CD4-positive, alpha-beta T cell (primary cell): Measurements from ENCODE around the gene PHEX. TPM values are rescaled to one million over a fixed set of nuclear protein-coding genes. Genes with fewer than 3 reads are reported as not detected.
"Not testable (repeated sequence)": the region's sequence is repeated elsewhere in the genome, so short reads cannot be mapped to it uniquely, and the experiment has no call there.

Experiments used
- ATAC-seq: fragments of 200-7000 bp; cut with Tn5 transposase; one replicate; pipeline ENCODE4 v1.10.0; 2022; ENCODE audit warnings: mild to moderate bottlenecking; ENCODE audit not compliant: poor library complexity
- CTCF ChIA-PET: fragments of 350-600 bp; sonication (Branson Sonifier 250); formaldehyde crosslinking; loops from one replicate; lab custom pipeline; 2021; ENCODE audit warnings: antibody characterized with exemption, inconsistent platforms; lab: Charles Lee
- POLR2A ChIA-PET: fragments of 350-600 bp; sonication (Branson Sonifier 250); formaldehyde crosslinking; loops from one replicate; lab custom pipeline; 2021; ENCODE audit warnings: antibody characterized with exemption, inconsistent platforms; lab: Charles Lee
- DNase-seq, 14 experiments: peaks; one replicate each; pipeline ENCODE4 v3.0.0-alpha.2; 2013 to 2020; ENCODE audit warnings: mixed read lengths in 2 of 14
- H3K27ac ChIP-seq, 2 donors: one replicate each; pipeline versions ENCODE4 v1.5.1 to v1.7.0; 2013; ENCODE audit warnings: low read length in 2 of 2, low read depth in 1 of 2, mild to moderate bottlenecking in 1 of 2
- H3K27me3 ChIP-seq, 2 experiments: 1 replicate in 1 of 2; 2 replicates in 1 of 2; pipeline versions ENCODE4 v1.6.1 to v1.7.0; 2013; ENCODE audit warnings: low read length in 2 of 2, control low read depth in 1 of 2, mild to moderate bottlenecking in 1 of 2, moderate library complexity in 1 of 2; ENCODE audit not compliant: insufficient read depth in 2 of 2, control insufficient read depth in 1 of 2
- H3K36me3 ChIP-seq: one replicate; pipeline ENCODE4 v1.6.1; 2013; ENCODE audit warnings: low read length, control low read depth; ENCODE audit not compliant: insufficient read depth
- H3K4me1 ChIP-seq: one replicate; pipeline ENCODE4 v1.6.1; 2013; ENCODE audit warnings: low read length, control low read depth; ENCODE audit not compliant: insufficient read depth
- H3K4me3 ChIP-seq: one replicate; pipeline ENCODE4 v1.5.1; 2013; ENCODE audit warnings: mild to moderate bottlenecking, low read length, moderate library complexity
- H3K9me3 ChIP-seq, 2 experiments: 1 replicate in 1 of 2; 2 replicates in 1 of 2; pipeline versions ENCODE4 v1.6.1 to v1.7.0; 2013; ENCODE audit warnings: low read length in 2 of 2, mild to moderate bottlenecking in 2 of 2, control low read depth in 1 of 2, moderate library complexity in 1 of 2; ENCODE audit not compliant: control insufficient read depth in 1 of 2, insufficient read depth in 1 of 2
- H3K27ac Mint-ChIP-seq: one replicate; pipeline ENCODE4 v1.8.0; 2020; ENCODE audit warnings: mixed read lengths
- H3K27me3 Mint-ChIP-seq: one replicate; pipeline ENCODE4 v1.8.0; 2021; ENCODE audit warnings: mixed read lengths
- H3K36me3 Mint-ChIP-seq: one replicate; pipeline ENCODE4 v1.8.0; 2021; ENCODE audit warnings: low read depth, mixed read lengths
- H3K4me1 Mint-ChIP-seq: one replicate; pipeline ENCODE4 v1.8.0; 2021; ENCODE audit warnings: low read depth, mixed read lengths
- H3K4me3 Mint-ChIP-seq: one replicate; pipeline ENCODE4 v1.8.0; 2020; ENCODE audit warnings: mild to moderate bottlenecking, mixed read lengths
- H3K9me3 Mint-ChIP-seq: one replicate; pipeline ENCODE4 v1.8.0; 2020; ENCODE audit warnings: mixed read lengths
- intact Hi-C, 2 experiments: fragments of 100-400 bp; cut with DNase I in 1 of 2; cut with micrococcal nuclease in 1 of 2; formaldehyde crosslinking; loops; one replicate each; pipeline versions ENCODE4 v1.15.1 to v1.9.0; 2023 to 2025; cut with DNase I, micrococcal nuclease
- total RNA-seq, 174 experiments: library from RNA in 2 of 174; stranded (reverse) in 2 of 174; gene quantifications; one replicate each; pipeline ENCODE4 v1.2.3 and lab custom pipeline; 2021 to 2026
- TF ChIP-seq, protein P1 (sequence below): fragments of 200-600 bp; IDR thresholded peaks from one replicate; pipeline ENCODE4 v1.8.0; 2022; ENCODE audit warnings: antibody characterized with exemption, mild to moderate bottlenecking

Gene PHEX
- total RNA-seq, 2 experiments from 2014 or later, result 0.08 to 0.14 TPM

DNA sequence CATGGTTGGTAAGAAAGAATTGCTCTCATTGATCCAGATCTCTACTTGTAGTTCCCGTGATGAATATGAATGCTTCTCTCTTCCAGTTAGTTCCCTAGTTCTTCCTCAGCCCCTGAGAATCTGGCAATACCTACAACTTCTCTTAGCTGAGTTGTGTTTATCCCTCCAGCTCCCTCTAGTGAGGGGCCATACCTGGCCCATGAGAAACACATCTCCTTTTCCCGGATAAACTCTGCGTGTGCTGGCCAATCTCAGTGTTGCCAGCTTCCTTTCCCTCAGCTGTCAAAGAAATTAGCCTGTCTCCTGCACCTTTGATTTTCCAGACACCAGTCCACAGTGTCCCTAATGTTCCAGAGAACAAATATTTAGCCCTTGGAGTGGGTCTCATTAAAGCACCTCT lies 246.2 kb downstream of the PHEX start:
- Mint-ChIP-seq H3K9me3 (no peaks in the 10 kb centered on the region), H3K27me3 (no peaks in the 10 kb centered on the region), H3K4me1 (no peaks in the 10 kb centered on the region), H3K36me3 (no peaks in the 10 kb centered on the region), H3K4me3 (no peak overlapping the region), H3K27ac (no peak overlapping the region)
- no peaks in the 10 kb centered on the region for H3K9me3 ChIP-seq
- H3K27me3 ChIP-seq, result no peaks in the 10 kb centered on the region
- H3K27ac ChIP-seq, result no peak overlapping the region
- no peaks in the 10 kb centered on the region for H3K4me1 ChIP-seq
- H3K4me3 ChIP-seq, result no peak overlapping the region
- POLR2A ChIA-PET, result no interaction called here
- no peaks in the 10 kb centered on the region for H3K36me3 ChIP-seq
- TF ChIP-seq, protein P1, sequence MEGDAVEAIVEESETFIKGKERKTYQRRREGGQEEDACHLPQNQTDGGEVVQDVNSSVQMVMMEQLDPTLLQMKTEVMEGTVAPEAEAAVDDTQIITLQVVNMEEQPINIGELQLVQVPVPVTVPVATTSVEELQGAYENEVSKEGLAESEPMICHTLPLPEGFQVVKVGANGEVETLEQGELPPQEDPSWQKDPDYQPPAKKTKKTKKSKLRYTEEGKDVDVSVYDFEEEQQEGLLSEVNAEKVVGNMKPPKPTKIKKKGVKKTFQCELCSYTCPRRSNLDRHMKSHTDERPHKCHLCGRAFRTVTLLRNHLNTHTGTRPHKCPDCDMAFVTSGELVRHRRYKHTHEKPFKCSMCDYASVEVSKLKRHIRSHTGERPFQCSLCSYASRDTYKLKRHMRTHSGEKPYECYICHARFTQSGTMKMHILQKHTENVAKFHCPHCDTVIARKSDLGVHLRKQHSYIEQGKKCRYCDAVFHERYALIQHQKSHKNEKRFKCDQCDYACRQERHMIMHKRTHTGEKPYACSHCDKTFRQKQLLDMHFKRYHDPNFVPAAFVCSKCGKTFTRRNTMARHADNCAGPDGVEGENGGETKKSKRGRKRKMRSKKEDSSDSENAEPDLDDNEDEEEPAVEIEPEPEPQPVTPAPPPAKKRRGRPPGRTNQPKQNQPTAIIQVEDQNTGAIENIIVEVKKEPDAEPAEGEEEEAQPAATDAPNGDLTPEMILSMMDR, result no peak
- intact Hi-C loops, result no loop called here
- DNase-seq (no peak), ATAC-seq (no peak)
- CTCF ChIA-PET, result no interaction called here

- ATAC-seq, H3K4me3 ChIP-seq, H3K4me1 ChIP-seq, H3K9me3 ChIP-seq, H3K36me3 ChIP-seq, H3K27ac Mint-ChIP-seq, H3K27ac ChIP-seq, H3K27me3 Mint-ChIP-seq, H3K4me1 Mint-ChIP-seq, H3K4me3 Mint-ChIP-seq, POLR2A ChIA-PET, H3K36me3 Mint-ChIP-seq, H3K9me3 Mint-ChIP-seq, CTCF ChIA-PET, DNase-seq, intact Hi-C loops, H3K27me3 ChIP-seq: not testable (repeated sequence)
Observed at GRCh38 chrX:22289209-22289608, 257.1 kb downstream of the PHEX start.

DNA sequence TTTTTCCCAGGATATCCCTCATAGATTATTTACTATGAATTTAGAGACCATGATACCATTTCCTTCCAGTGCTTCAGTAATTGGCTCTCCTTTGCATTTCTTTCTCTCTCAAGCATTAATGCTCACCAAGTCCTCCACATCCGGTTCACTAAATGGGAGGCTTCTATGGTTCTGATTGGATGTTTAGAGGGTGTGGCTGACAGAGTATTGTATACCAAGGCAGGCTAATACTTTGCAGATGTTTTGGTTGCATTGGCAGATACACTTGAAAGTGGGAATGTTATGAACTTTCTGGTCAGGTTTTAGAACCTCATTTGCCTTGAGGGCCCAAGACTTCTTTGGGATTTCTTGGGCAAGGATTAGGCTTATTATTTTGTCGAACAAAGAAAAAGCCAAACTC lies 264.7 kb downstream of the PHEX start:
- no peak overlapping the region for H3K4me3 Mint-ChIP-seq
- no peaks in the 10 kb centered on the region for H3K9me3 ChIP-seq
- H3K27ac ChIP-seq, result no peak overlapping the region
- intact Hi-C loops, result no loop called here
- no peaks in the 10 kb centered on the region for H3K27me3 Mint-ChIP-seq
- no peaks in the 10 kb centered on the region for H3K36me3 Mint-ChIP-seq
- H3K4me1 ChIP-seq, result no peaks in the 10 kb centered on the region
- no peaks in the 10 kb centered on the region for H3K27me3 ChIP-seq
- ATAC-seq (no peak), DNase-seq (no peak)
- H3K9me3 Mint-ChIP-seq, result no peaks in the 10 kb centered on the region
- no peaks in the 10 kb centered on the region for H3K36me3 ChIP-seq
- POLR2A ChIA-PET, result no interaction called here
- TF ChIP-seq, protein P1, result no peak
- H3K4me3 ChIP-seq, result no peak overlapping the region
- CTCF ChIA-PET, result no interaction called here
- no peaks in the 10 kb centered on the region for H3K4me1 Mint-ChIP-seq
- no peak overlapping the region for H3K27ac Mint-ChIP-seq

DNA sequence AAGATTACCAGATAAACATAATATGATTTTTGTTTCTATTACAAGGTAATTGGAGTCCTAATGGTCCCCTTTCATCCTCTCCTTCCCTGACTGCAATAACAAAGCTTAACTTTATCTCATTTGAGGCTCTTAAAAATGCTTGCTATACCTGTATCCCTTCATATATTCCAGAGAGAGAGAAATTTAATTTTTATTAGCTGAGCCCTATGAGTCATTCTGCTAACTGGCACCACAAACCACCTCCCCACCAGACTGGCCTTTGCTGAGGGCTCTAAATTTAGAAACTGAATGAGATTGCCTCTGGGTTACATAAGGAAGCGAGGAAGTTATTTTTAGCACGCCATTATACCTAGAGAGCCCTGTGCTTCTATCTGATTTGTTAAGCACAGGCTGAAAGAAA lies 268.0 kb downstream of the PHEX start:
- ChIA-PET POLR2A (no interaction called here), CTCF (no interaction called here)
- Mint-ChIP-seq H3K4me3 (no peak overlapping the region), H3K9me3 (no peaks in the 10 kb centered on the region), H3K36me3 (no peaks in the 10 kb centered on the region), H3K4me1 (no peaks in the 10 kb centered on the region), H3K27ac (no peak overlapping the region), H3K27me3 (no peaks in the 10 kb centered on the region)
- peaks cover 0 to 4% of the 10 kb centered on the region in 2 experiments for H3K27me3 ChIP-seq
- H3K9me3 ChIP-seq, result no peaks in the 10 kb centered on the region
- no peak overlapping the region for H3K27ac ChIP-seq
- no peak for DNase-seq
- H3K36me3 ChIP-seq, result no peaks in the 10 kb centered on the region
- intact Hi-C loops, result no loop called here
- H3K4me1 ChIP-seq, result no peaks in the 10 kb centered on the region
- TF ChIP-seq, protein P1, result no peak
- ATAC-seq, result no peak
- no peak overlapping the region for H3K4me3 ChIP-seq
